Hematopoietic multipotent progenitor cell treated with erythropoietin and hydrocortisone succinate and interleukin-3 and kit ligand, for 8 days (in vitro differentiated cells): ENCODE results near the gene SLC45A2.
"Not testable (repeated sequence)": the region's sequence is repeated elsewhere in the genome, so short reads cannot be mapped to it uniquely, and the experiment has no call there.

Source experiments
- DNase-seq: peaks from one replicate; pipeline ENCODE4 v3.0.0-alpha.2; 2015

Gene SLC45A2

GRCh38 chr5:33984671-33985124, at the start of gene SLC45A2:
SLC45A2 (minus strand) TSS chr5:33984693; CDS start chr5:33984583, 110 bp downstream.
- no peak for DNase-seq

GRCh38 chr5:34031966-34032365, 47.5 kb upstream of the SLC45A2 start:
- no peak for DNase-seq

GRCh38 chr5:34031117-34031516, 46.6 kb upstream of the SLC45A2 start:
- DNase-seq: no peak

- not testable (repeated sequence) for DNase-seq
Measured at GRCh38 chr5:34030585-34030984, 46.1 kb upstream of the SLC45A2 start.

- DNase-seq: no peak
Measured at GRCh38 chr5:34030048-34030447, 45.6 kb upstream of the SLC45A2 start.

- no peak for DNase-seq
Measured at GRCh38 chr5:34028349-34028748, 43.9 kb upstream of the SLC45A2 start.

GRCh38 chr5:34026089-34026761, 41.7 kb upstream of the SLC45A2 start:
- no peak for DNase-seq

- no peak for DNase-seq
Measured at GRCh38 chr5:34022121-34022705, 37.7 kb upstream of the SLC45A2 start.

- no peak for DNase-seq
Measured at GRCh38 chr5:34021334-34021733, 36.8 kb upstream of the SLC45A2 start.

GRCh38 chr5:34020726-34021125, 36.2 kb upstream of the SLC45A2 start:
- no peak for DNase-seq

GRCh38 chr5:34017254-34017653, 32.8 kb upstream of the SLC45A2 start:
- DNase-seq: no peak

GRCh38 chr5:34016750-34017149, 32.3 kb upstream of the SLC45A2 start:
- DNase-seq: no peak

- no peak for DNase-seq
Measured at GRCh38 chr5:34016222-34016621, 31.7 kb upstream of the SLC45A2 start.

- no peak for DNase-seq
Measured at GRCh38 chr5:34015120-34015822, 30.8 kb upstream of the SLC45A2 start.

GRCh38 chr5:34014626-34015025, 30.1 kb upstream of the SLC45A2 start:
- no peak for DNase-seq

GRCh38 chr5:34013547-34013946, 29.1 kb upstream of the SLC45A2 start:
- no peak for DNase-seq

- no peak for DNase-seq
Measured at GRCh38 chr5:34012791-34013190, 28.3 kb upstream of the SLC45A2 start.

- peak; percentile 66 for DNase-seq
Measured at GRCh38 chr5:34011536-34011935, 27.0 kb upstream of the SLC45A2 start.

- not testable (repeated sequence) for DNase-seq
Measured at GRCh38 chr5:34010146-34010545, 25.7 kb upstream of the SLC45A2 start.

- no peak for DNase-seq
Measured at GRCh38 chr5:34009610-34010009, 25.1 kb upstream of the SLC45A2 start.

- DNase-seq: peak; percentile 29
Measured at GRCh38 chr5:34008802-34009201, 24.3 kb upstream of the SLC45A2 start.

GRCh38 chr5:34007621-34008600, 23.4 kb upstream of the SLC45A2 start, which contains the start of gene AMACR:
AMACR (minus strand) TSS chr5:34008050; CDS start chr5:34008019, 31 bp downstream.
- peak; percentile 90 for DNase-seq

- no peak for DNase-seq
Measured at GRCh38 chr5:34007201-34007620, 22.7 kb upstream of the SLC45A2 start.
